Stimulated activated CD8-positive, alpha-beta memory T cell treated with anti-CD3 and anti-CD28 coated beads, Interleukin-4, amount 100 ng/mL, for 24 hours (primary cell): ENCODE results near the gene NBPF6.
"Not testable (repeated sequence)": the region's sequence is repeated elsewhere in the genome, so short reads cannot be mapped to it uniquely, and the experiment has no call there.

Experiments
- DNase-seq: peaks from one replicate; pipeline ENCODE4 v3.0.0-alpha.2; 2020; ENCODE audit warnings: low read depth

The NBPF6 gene, protein sequence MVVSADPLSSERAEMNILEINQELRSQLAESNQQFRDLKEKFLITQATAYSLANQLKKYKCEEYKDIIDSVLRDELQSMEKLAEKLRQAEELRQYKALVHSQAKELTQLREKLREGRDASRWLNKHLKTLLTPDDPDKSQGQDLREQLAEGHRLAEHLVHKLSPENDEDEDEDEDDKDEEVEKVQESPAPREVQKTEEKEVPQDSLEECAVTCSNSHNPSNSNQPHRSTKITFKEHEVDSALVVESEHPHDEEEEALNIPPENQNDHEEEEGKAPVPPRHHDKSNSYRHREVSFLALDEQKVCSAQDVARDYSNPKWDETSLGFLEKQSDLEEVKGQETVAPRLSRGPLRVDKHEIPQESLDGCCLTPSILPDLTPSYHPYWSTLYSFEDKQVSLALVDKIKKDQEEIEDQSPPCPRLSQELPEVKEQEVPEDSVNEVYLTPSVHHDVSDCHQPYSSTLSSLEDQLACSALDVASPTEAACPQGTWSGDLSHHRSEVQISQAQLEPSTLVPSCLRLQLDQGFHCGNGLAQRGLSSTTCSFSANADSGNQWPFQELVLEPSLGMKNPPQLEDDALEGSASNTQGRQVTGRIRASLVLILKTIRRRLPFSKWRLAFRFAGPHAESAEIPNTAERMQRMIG

DNA sequence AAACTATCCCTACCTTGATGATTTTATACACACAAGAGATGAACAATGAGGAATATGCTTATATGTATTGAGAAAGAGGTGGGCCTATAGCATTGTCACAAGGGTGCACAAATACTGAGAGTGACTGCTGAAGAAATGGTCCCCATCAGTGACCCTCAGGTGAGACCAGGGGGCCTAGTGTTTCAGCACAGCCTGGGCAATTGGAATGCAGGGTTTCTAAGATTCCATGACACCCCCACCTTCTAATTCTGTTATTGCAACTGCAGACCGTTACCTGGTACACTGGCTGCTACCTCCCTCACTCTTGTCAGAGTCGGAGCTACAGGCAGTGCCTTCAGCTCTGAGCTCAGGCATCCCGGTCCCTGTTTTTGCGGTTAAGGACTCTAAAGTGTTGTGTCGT is at the start of gene NBPF6:
NBPF6 (plus strand) TSS at position 301 of the 400 bp plus-strand sequence. CDS start 259 bp downstream, outside the sequence.
- not testable (repeated sequence) for DNase-seq

DNA sequence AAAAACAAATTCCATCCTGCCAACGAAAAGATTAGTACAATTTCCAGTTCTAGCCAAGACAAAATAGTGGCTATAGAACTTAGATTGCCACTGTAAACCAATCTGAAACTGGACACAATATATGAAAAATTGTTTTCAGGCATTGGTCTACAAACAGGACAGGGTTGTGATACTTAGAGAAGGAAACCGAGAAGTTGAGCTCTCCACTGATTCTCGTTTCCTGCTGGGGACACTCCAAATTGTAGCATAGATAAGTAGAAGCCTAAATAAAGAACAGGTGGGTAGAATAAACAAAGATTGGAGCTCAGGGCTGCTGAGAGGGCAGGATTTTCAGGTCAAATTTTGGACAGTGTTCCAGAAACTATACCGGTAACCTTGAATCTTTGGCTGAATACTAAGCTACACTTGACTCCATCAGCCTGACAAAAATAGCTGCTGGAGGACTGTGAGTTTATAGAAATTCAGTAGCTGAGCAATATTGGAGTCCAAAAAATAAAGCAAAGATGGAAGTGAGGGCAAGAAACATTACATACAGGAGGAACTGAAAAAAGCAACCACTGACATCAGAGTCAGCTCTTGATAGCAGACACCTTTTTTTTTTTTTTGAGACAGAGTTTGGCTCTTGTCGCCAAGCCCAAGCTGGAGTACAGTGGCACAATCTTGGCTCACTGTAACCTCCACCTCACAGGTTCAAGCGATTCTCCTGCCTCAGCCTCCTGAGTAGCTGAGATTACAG is 38.9 kb upstream of the NBPF6 start:
- DNase-seq: not testable (repeated sequence)

DNA sequence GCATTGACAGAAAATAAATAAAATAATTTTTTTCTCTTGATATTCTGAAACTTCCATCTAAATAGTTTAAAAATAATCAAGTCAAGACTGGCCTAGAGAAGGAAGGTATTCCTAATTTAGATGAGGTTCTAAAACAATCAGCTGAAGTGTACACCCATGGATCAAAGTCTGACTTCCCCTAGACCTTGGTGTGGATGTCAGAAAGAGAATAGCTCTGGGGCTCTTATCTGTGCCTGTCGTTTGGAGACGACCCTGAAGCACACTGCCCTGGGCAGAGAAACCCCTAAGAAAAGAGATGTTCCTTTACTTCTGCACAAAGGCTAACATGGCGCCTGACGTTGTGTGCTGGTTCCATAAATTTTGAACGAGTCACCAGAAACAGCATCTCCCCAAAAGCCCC is 30.0 kb upstream of the NBPF6 start:
- DNase-seq: not testable (repeated sequence)

DNA sequence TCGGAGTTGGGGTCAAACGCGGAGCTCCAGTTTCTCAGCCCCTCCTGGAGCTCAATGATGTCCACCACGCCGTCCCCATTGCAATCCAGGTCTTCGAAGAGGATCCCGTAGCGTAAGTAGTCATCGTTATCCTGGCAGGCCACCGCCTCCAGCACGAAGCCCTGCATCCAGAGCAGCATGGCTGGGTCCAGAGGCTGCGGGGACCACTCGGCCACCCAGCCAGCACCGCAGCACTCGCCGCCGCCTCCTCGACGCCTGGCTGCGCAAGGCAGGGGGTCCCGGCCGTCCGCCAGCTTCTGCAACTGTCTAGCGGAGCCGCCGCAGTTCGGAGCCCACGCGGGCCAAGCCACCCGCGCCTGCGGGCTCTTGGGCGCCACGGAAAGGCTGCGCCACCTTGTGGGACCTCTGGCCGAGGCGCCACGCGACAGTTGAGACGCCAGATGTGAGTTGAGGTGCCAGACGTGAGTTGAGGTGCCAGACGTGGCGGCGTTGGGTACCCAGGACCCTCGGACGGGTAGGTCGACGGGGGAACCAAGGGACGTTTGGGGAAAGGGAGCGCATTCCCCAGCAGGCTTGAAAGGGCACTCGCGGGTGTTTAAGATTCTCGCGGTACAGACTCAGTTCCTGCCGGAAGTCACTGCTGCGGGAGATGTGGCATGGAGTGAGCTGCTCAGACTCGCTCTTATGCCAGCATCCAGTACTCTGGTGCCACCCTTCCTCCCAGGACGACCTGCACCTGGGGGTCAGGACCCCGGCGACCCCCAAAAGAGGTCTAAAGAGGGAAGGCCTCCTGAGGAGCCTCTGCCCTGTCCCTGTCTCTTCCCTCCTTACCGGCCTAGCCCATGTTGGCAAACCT is 28.9 kb upstream of the NBPF6 start:
- not testable (repeated sequence) for DNase-seq

DNA sequence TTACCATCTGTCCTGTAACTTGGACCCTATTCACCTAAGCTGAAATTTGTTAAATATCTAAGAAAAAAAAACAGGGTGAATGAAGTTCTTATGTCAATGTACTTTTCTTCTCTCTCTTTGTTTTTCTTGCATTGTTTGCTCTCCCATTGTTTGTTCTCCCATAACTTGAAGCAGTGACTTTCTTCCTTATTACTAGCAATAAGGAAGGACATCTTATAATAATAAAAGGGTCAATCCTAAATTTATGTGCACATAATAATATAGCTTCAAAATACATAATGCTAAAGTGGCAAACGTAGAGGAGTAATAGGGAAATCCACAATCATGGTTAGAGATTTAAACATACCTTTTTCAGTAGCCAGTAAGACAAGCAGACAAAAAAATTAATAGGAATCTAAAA is 23.3 kb upstream of the NBPF6 start:
- DNase-seq: not testable (repeated sequence)

DNA sequence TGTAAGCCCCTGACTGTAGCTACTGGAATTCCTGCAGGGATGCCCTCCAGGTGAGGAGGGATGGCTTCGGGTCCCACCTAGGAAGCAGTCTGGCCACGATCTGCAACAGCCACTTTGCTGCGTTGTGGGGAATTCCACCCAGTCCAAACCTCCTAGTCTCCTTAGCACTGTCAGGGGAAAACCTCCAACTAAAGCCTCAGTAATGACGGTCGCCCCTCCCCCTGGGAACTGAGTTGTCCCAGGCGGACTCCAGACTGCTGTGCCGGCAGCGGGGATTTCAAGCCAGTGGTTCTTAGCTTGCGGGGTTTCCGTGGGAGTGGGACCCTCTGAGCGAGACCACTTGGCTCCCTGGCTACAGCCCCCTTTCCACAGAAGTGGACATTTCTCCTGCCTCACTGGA is 18.1 kb upstream of the NBPF6 start:
- not testable (repeated sequence) for DNase-seq

DNA sequence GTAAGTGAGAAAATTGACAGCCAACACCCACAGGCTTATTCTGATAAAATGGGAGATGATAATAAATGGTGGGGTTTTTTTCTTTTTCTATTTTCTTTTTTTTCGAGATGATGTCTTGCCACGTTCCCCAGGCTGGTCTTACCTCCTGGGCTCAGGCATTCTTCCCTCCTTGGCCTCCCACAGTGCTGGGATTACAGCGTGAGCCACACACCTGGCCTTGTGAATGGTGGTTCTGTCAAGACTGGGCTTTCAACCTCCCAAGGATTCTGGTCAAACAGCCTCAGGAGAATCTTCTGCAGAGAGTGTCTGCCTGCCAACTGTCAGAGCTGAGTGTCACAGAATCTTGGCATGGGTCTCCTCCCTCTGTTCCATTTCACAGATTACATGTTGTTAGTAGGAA is 16.7 kb upstream of the NBPF6 start:
- not testable (repeated sequence) for DNase-seq

DNA sequence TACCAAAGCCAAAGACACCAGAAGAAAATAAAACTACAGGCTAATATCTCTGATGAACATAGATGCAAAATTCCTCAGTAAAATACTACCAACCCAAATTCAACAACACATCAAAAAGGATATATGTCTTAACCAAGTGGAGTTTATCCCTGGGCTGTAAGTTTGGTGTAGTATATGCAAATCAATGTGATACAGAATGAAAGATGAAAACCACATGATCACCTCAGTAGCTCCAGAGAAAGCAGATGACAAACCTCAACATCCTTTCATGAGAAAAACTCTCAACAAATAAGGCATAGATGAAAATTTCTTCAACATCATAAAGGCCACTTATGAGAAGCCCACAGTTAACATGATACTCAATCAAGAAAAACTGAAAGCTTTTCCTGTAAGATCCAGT is 11.6 kb upstream of the NBPF6 start:
- not testable (repeated sequence) for DNase-seq

DNA sequence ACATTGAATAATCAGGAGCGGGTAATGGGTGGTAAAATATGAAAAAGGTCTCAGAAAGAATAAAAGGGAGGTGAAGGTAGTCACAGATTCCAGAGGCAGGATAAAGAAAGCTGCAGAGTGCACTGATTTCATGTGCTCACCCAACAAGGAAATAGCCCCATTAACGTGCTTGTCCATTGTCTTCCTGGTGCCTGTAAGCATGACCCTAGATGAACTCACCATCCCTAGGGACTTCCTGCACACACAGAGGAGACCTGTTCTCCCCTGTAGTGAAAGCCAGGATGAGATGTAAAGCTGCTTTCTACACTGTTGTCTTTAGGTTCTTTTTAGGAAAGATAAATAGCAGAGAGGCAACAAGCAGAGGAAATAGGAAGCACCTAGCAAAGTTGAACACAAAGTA is 4.4 kb downstream of the NBPF6 start:
- not testable (repeated sequence) for DNase-seq

DNA sequence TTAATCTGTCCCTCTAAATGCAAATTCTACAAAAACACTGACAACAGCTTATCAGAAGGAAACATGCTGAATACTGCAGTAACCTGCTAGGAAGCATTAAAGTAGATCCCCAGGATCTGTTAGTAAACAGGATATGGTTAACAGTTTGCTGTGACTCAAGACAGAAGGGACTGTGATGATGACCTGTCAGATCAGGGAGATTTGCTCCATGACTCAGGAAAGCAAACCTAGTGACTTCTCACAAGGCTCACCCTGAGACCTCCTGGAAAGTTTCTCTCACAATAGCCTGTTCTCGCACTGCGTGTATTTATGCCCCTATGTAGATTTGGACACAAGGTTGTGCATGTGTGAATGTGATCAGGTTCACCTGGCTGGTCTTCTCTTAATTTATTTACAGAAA is 8.5 kb downstream of the NBPF6 start:
- DNase-seq: not testable (repeated sequence)

DNA sequence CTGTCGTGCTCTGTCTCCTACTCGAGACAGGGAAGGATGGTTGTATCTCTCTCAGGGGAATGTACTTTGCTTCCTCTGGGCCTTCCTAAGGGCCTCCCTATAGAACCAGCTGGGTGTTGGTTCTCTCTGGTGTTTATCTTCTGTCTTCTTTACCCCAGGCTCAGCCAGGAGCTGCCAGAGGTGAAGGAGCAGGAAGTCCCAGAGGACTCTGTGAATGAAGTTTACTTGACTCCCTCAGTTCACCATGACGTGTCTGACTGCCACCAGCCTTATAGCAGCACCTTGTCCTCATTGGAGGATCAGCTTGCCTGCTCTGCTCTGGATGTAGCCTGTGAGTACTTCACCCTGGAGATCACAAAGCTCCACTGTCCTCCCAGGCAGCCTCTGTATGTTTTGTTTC is 11.6 kb downstream of the NBPF6 start:
- not testable (repeated sequence) for DNase-seq

DNA sequence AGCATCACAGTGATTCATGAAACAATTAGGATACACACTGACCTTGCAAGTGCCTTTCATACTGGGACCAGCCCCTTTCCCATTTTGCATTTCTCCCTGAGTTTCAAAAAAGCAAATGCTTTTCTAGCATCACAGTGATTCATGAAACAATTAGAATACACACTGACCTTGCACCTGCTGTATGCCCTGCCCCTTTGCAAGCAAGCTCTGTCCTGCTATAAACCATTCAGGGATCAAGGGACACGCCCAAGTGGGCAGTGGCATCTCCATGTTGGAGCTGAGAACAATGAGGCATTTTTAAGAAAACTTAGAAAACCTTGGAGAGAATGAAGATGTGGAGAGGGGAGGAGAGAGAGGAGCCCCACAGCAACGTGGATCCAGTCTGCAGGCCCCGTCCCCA is 13.8 kb downstream of the NBPF6 start:
- not testable (repeated sequence) for DNase-seq

DNA sequence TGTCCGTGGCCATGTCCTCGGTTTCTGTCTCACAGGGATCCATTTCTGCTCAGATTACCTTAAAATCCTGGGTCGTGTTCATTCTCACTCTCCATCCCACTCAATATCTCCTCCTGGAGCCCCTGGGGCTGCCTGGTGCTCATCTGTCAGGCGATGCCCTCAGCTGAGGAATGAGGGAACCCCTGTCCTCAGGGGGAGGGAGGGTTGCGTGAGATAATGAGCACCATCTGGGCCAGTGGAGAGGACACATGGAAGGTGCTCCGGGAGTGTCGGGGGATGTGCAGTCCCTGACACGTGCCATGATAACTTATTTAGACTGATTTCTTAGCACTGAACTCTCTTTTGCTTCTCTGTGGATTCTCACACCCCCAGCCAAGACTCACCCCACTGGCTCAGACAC is 16.0 kb downstream of the NBPF6 start:
- not testable (repeated sequence) for DNase-seq

DNA sequence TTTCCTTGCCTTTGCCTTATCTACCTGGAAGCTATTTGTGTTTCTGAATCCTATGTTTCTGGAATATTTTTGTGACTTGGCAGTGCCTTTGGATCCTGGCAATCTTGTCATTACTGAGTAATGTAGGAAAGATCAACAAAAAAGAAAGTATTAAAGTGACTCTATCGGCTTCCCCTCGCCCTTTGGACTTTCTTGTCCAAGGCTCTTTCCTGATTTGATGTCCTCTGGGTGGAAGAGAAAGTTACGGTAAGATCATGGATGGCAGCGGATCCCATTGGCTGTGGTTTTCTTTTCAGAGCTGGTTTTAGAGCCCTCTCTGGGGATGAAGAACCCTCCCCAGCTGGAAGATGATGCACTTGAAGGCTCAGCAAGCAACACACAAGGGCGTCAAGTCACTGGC is 17.0 kb downstream of the NBPF6 start:
- DNase-seq: not testable (repeated sequence)

DNA sequence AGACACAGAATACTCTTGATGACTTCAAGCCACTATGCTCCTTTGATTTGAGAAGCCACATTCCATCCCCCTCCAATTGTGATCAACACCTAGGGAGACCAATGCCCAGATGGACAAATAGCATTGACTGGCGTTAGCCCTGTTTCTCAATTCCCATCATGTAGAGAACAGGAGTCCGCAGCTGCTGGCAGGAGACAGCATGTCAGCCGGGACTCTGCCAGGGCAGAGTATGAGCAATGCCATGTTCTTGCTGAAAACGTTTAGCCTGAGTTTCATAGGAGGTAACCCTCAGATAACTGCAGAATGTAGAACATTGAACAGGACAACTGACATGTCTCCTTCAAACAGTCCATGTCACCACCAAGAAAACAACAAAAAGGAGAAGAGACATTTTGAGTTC is 20.6 kb downstream of the NBPF6 start:
- DNase-seq: not testable (repeated sequence)

DNA sequence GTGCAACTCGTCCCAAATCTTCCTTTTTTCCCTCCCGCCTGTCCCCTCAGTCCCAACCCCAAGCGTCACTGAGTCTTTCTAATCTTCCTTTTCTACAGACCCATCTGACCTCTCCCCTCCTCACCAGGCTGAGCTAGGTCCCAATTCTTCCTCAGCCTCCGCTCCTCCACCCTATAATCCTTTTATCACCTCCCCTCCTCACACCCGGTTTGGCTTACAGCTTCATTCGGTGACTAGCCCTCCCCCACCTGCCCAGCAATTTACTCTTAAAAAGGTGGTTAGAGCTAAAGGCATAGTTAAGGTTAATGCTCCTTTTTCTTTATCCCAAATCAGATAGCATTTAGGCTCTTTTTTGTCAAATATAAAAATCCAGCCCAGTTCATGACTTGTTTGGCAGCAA is 24.4 kb downstream of the NBPF6 start:
- DNase-seq: not testable (repeated sequence)

DNA sequence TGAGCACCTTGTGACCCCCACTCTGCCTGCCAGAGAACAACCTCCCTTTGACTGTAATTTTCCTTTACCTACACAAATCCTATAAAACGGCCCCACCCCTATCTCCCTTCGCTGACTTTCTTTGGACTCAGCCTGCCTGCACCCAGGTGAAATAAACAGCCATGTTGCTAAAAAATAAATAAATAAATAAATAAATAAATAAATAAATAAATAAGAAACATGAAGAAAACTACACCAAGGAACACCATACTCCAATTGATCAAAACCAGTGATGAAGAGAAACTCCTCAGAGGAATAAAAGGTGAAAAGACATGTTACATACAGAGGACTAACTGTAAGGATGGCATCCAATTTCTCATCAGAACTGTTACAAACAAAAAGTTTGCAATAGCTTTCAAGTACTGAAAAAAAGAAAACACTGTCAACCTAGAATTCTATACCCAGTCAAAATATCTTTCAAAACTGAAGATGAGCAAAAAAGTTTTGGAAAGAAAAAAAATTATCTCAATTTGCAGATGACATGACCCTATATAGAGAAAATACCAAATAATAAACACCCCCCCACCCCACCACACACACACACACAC is 28.4 kb downstream of the NBPF6 start:
- DNase-seq: no peak

DNA sequence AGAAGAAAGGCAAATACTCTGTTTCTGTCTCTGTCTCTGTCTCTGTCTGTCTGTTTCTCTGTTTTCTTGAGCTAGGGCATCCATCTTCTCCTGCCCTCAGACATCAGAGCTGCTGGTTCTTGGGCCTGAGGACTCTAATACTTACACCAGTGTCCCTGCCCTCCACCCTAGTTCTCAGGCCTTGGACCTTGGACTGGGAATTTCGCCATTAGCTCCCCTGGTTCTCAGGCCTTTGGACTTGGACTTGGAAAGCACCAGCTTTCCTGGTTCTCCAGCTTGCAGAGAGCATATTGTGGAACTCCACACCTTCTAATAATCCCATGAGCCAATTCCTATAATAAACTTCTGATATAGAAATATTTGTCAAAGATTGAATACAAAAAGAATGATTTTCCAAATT is 32.6 kb downstream of the NBPF6 start:
- DNase-seq: no peak

DNA sequence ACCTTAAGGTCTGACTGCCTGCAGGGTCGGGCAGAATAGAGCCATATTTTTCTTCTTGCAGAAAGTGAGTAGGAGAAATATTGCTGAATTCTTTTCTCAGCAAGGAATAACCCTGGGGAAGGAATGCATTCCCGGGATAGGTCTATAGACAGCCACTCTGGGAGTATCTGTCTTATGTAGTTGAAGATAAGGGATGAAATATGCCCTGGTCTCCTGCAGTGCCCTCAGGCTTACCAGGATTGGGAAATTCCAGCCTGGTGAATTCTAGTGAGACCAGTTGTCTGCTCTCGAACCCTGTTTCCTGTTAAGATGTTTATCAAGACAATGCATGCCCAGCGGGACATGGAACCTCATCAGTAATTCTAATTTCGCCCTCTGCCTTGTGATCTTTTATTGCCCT is 35.8 kb downstream of the NBPF6 start:
- DNase-seq: not testable (repeated sequence)

DNA sequence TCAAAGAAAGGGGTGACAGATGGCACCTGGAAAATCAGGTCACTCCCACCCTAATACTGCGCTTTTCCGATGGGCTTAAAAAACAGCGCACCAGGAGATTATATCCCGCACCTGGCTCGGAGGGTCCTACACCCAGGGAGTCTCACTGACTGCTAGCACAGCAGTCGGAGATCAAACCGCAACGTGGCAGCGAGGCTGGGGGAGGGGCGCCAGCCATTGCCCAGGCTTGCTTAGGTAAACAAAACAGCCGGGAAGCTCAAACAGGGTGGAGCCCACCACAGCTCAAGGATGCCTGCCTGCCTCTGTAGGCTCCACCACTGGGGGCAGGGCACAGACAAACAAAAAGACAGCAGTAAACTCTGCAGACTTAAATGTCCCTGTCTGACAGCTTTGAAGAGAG is 36.6 kb downstream of the NBPF6 start:
- DNase-seq: not testable (repeated sequence)

DNA sequence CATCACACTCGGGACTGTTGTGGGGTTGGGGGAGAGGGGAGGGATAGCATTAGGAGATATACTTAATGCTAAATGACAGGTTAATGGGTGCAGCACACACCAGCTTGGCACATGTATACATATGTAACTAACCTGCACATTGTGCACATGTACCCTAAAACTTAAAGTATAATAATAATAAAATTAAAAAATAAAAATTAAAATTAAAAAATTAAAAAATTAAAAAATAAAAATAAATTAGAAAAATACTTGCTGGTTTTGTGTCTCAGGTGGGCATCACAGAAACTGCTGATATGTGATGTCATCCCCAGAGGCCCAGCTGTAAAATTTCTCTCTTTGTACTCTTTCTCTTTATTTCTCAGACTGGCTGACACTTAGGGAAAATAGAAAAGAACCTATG is 44.9 kb downstream of the NBPF6 start:
- not testable (repeated sequence) for DNase-seq
